ENCODE results near the gene TGOLN2.
"Not testable (repeated sequence)": the region's sequence is repeated elsewhere in the genome, so short reads cannot be mapped to it uniquely, and the experiment has no call there.

The TGOLN2 gene

DNA sequence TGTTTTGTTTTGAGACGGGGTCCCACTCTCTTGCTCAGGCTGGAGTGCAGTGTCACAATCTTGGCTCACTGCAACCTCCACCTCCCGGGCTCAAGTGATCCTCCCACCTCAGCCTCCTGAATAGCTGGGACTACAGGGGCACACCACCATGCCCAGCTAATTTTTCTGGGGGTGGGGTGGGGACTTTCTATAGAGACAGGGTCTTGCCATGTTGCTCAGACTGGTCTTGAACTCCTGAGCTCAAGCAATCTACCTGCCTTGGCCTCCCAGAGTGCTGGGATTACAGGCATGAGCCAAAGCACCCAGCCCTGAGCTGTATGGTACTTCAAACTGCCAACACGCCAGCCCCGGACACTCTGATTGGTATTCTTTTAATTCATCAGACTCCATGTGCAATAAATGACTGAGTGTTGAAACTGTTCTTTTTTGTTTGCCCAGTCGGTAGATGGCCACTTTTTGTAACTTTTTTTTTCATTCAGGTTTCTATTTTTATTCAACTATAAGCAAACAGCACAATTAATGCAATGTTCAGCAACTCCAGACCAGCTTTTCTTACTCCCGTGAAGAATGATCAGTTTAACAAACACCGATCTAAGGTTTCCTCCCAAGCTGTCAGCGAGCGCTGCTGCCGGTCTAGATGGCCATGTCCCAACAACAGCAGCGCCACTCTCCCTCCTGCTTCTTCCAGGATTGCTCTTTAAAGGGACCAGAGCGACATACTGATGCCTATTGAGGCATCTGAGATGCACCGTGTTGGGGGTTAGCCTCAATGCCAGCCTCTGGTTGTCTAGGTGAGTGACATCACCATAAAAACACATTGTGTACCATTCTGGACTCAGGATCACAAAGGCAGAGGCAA, 12.5 kb upstream of the TGOLN2 start:
- in situ Hi-C loops (cut with MboI; ENCODE audit: low sequenced_read_pairs) = no loop called here

DNA sequence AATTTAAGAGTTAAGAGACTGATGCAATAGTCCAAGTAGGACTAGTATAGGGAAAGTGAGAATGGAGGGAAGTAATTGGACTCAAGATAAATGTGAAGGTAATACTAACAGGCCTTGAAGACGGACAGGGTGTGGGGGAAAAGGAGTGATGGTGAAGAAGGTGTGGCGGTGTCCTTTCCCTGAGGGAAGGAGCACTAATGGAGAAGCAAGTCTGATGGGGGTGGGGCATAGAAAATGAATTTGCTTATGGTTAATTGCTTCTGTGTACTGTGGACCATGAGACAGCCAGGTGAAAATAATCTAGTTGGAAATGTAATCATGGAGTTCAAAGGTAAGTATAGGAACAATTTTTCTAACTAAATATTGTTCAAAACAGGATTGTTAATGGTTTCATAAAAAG, 7.1 kb upstream of the TGOLN2 start:
- in situ Hi-C loops (cut with MboI; ENCODE audit: low sequenced_read_pairs) = no loop called here

DNA sequence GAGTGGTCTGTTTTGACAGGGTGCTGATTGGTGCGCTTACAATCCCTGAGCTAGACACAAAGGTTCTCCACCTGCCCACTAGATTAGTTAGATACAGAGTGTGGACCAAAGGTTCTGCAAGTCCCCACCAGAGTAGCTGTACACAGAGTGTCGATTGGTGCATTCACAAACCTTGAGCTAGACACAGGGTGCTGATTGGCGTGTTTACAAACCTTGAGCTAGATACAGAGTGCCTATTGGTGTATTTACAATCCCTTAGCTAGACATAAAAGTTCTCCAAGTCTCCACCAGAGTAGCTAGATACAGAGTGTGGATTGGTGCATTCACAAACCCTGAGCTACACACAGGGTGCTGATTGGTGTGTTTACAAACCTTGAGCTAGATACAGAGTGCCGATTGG, 6.1 kb upstream of the TGOLN2 start:
- in situ Hi-C loops (cut with MboI; ENCODE audit: low sequenced_read_pairs) = not testable (repeated sequence)

DNA sequence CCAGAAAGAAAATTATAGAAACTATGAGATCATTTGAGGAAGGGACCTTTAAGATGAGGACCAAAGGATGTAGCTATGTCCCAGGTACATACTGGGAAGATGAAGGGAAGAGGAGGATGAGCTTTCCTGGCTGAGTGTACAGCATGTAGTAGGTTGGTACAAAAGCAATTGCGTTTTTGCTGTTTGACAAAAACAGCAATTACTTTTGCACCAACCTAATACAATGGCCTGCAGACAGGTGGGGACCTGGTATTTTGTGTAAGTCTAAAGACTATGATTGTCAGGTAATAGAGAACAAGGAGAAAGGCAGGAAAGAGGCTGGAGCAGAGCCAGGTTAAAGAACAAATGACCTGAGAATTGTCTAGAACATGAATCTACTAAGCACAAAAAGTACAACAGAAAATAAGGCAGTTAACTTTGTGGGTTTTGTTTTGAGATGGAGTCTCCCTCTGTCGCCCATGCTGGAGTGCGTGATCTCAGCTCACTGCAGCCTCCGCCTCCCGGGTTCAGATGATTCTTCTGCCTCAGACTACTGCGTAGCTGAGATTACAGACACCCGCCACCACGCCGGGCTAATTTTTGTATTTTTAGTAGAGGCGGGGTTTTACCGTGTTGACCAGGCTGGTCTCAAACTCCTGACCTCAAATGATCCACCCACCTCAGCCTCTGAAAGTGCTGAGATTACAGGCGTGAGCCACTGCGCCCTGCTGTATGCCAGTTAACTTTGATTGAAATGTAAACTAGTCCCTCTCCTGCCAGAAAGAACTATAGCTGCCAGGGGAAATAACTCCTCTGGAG, 3.2 kb upstream of the TGOLN2 start:
- in situ Hi-C loops (cut with MboI; ENCODE audit: low sequenced_read_pairs) = no loop called here

DNA sequence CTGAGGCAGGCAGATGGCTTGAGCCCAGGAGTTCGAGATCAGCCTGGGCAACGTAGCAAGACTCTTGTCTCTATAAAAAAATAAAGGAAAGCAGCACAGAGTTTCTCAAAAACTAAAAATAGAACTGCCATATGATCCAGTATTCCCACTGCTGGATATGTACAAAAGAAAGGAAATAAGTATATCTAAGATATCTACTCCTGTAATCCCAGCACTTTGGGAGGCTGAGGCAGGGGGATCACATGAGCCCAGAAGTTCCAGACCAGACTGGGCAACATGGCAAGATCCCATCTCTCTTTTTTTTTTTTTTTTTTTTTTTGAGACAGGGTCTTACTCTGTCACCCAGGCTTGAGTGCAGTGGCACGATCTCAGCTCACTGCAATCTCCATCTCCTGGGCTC, 1.9 kb upstream of the TGOLN2 start:
- in situ Hi-C loops (cut with MboI; ENCODE audit: low sequenced_read_pairs) = not testable (repeated sequence)

DNA sequence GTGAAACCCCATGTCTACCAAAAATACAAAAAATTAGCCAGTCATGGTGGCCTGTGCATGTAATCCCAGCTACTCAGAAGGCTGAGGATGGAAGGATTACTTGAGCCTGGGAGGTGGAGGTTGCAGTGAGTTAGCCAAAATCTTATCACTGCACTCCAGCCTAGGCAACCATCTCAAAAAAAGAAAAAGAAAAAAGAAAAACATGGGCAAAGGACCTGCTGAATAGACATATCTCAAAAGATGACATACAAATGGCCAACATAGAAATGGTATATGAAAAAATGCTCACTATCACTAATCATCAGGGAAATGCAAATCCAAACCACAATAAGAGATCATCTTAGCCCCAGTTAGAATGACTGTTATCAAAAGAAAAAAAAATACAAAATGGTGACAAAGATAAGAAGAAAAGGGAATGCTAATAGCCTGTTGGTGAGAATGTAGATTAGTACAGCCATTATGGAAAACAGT, 1.4 kb upstream of the TGOLN2 start:
- in situ Hi-C loops (cut with MboI; ENCODE audit: low sequenced_read_pairs) = no loop called here

DNA sequence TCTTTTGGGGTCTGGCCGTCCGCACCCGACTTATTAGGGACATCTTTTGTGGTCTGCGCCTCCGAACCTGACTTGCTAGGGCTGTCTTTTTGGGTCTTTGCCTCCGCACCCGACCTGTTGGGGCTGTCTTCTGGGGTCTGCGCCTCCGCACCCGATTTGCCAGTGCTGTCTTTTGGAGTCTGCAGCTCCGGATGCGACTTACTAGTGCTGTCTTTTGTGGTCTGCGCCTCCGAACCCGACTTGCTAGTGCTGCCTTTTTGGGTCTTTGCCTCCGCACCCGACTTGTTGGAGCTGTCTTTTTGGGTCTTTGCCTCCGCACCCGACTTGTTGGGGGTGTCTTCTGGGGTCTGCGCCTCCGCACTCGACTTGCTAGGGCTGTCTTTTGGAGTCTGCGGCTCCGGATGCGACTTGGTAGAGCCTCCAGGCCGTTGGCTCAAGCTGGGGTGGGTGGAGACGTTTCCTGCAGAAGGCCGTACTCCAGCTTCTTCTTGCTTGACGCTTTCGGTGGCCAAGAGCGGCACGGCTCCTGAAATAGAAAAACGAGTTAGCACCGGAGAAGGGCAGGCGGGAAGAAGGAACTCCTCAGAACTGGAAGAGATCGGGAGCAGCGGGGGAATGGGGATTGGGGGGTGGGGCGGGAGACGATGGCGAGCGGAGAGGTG, 498 bp downstream of the TGOLN2 start:
- in situ Hi-C loops (cut with MboI; ENCODE audit: low sequenced_read_pairs) = no loop called here

DNA sequence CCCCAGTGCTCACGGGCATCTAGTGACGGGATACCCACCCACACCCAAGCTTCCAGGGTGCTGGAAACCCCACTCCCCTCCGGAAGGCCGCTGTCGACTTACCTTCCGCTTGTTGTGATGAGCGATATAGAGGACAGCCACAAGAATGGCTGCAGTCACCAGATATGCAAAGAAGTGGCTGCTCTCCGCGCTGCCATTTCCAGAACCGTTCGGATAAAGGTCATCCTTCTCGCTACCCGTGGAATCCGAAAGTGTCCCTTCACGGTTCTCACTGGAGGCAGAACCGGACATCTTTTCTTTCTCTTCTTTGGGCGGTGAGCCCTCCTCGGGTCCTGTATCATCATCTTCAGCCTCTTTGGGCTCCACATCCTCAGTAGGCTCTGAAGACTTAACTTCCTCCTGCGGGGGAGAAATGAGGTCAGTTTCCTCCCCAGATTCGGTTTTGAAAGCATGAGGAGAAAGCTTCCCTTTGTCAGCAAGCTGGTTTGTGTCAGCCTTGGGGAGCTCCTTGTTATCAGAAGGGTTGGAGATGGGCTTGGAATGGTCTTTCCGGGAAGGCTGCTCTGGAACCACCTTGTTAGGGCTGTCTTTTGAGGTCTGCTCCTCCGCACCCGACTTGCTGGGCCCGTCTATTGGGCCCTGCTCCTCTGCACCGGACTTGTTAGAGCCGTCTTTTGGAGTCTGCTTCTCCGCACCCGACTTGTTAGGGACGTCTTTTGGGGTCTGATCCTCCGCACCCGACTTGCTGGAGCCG, 1.2 kb downstream of the TGOLN2 start:
- in situ Hi-C loops (cut with MboI; ENCODE audit: low sequenced_read_pairs) = no loop called here

DNA sequence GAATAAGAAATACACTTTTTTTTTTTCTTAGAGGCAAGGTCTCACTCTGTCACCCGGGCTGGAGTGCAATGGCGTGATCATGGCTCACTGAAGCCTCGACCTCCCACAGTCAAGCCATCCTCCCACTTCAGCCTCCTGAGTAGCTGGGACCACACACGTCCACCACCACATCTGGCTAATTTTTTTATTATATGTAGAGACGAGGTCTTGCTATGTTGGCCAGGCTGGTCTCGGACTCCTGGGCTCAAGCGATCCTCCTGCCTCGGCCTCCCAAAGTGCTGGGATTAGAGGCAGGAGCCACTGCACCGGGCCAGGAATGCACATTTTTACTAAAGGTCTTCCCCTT, 2.4 kb downstream of the TGOLN2 start:
- in situ Hi-C loops (cut with MboI; ENCODE audit: low sequenced_read_pairs) = no loop called here

DNA sequence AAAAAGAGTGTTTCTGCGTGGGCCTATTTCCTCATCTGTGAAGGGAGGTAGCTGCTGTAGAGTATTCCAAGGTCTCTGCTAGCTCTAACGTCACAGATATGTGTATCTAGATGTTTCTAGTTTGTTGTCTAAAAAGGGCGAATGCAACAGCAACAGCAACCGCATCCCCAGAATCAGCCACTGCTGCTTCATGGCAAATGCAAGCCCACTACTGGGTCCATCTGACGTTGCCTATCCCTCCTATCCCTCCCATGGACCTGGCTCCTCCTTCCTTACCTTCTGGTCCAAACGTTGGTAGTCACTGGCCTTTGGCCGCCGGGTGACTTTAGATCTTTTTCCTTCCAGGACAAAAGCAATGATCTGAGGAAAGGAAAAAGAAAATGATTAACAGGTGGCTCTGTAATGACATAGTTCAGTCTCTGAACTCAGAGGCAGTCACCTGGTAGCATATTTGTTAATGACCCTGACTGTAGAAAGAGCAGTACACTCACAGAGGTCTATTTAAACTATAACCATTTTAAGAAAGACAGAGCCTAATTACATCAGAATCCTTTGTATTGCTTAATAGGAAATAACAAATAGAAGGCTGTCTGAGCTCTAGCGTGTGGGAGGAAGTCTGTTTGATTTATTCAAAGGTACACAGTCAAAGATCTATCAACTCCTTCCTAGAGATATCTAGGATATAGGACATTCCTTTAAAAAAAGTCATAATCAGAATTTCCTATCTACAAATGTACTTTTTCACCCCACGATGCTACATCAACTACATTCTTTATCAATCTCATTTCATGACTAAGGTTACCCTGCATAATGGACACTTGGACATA, 2.9 kb downstream of the TGOLN2 start:
- in situ Hi-C loops (cut with MboI; ENCODE audit: low sequenced_read_pairs) = no loop called here

DNA sequence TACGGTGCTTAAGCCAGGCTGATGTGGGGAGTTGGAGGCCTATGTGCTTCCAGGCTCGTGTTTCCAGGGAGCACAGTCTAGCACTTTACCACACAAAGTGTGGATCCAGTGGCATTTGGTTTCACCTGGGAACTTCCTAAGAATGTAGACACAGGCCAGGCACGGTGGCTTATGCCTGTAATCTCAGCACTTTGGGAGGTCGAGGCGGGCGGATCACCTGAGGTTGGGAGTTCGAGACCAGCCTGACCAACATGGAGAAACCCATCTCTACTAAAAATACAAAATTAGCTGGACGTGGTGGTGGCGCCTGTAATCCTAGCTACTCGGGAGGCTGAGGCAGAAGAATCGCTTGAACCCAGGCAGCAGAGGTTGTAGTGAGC, 3.8 kb downstream of the TGOLN2 start:
- in situ Hi-C loops (cut with MboI; ENCODE audit: low sequenced_read_pairs) = not testable (repeated sequence)

DNA sequence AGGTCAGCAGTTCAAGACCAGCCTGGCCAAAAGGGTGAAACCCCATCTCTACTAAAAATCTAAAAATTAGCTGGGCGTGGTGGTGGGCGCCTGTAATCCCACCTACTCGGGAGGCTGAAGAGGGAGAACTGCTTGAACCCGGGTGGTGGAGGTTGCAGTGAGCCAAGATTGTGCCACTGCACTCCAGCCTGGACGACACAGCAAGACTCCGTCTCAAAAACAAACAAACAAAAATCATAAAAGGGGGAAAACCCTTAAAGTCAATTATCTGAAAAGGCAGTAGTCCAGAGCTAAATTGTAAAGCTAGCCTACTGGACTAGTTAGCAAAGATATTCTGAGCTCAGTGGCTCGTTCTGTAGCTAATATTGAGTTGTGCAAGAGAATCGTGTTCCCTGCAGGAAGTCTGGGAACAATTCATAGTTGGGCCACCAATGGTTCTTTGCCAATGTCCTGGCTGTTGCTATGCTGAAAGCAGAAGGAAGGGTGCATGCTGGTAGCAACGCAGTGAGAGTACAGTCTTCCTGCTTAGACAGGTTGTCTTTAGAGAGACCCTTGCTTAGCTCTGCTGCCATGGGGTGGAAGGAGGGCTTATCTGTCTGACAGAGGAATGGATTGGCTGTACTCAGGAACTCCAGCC, 4.3 kb downstream of the TGOLN2 start:
- in situ Hi-C loops (cut with MboI; ENCODE audit: low sequenced_read_pairs) = no loop called here

DNA sequence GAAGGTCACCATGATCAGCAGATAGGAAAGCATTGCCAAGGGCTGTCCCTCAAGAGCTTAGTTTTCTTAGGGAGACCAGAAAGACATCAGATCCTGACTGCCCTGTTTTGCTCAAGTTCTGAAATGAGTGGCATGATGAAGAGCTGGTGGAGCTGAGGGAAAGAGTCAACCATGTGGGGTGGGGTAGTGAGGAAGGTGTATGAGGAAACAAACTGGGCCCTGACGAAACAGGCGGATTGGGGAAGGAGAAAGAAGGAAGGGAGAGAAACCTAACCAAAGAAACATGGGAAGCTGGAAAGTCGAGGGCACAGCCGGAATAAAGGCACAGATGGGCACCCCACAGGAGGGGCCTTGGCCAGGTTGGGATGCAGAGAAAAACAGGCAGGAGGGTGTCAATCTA, 8.0 kb downstream of the TGOLN2 start:
- in situ Hi-C loops (cut with MboI; ENCODE audit: low sequenced_read_pairs) = no loop called here

DNA sequence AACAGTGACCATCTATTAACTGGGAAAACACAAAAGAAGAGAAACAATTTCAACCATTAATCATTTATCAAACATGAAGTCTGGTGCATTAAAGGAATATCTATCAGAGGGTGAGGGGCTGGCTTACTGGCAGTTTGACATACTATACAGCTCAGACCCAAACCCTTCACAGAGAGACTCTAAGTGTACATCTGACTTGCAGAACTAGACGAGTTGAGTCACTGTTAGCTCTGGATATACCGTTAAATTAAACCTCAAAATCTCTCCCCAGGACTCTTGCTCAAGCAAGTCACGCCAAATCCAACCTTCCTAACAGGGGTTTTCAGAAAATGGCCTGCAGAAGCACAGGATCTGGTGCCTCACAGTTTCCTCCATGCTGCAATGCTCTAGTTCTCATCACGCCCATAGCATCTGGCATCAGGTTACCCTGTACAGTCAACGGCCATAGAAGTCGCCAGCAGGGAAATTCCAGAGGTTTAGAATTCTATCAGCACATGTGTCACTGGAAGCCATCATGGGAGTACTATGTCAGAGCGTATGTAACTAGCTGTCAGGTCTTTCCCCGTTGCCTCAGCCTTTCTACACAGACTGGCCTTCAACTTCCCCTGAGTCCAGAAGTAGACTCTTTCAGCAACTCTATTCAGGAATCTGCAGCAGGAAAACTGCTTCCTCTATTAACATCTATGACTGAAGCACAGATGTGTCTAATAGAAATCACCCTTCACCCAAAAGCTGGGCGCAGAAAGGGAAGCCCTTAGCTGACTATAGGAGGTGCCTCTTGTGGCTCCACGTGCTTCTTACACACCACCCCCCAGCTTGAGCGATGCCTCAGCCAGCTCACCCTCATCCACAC, 9.3 kb downstream of the TGOLN2 start:
- in situ Hi-C loops (cut with MboI; ENCODE audit: low sequenced_read_pairs) = no loop called here

DNA sequence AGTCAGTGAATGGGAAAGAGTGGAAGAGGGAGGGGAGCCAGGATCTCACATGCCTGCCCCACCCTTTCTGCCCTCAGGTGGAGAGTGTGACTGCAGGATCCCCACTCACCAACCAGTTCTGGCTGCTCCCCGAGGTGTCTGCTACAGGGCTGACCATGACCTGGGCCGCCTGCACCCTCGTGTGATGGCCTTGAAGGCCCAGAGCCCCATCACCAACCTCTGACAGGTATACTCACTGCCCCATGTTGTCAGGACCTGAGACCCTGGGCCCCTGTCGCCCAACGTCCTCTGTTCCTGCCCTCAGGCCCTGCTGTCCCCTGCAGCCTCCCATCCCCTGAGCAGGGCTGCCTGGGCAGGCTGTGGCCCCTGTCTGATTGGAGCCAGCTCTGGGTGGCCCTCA, 11.9 kb downstream of the TGOLN2 start:
- in situ Hi-C loops (cut with MboI; ENCODE audit: low sequenced_read_pairs) = not testable (repeated sequence)

DNA sequence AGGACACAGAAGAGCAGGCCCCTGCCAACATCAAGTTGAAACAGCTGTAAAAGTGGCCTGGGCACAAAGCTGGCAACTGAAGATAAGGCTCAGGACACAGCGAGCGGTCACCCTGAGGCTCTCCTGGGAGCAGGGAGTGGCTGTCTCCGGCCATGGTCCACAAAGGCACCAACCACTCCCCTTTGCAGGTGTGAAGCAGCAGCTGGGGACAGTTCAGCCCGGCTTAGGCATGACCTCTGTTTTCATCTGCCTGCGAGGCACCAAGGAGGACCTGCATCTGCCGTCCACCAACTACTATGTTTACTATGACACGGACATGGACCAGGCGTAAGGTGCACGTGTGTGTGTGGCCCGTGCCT, 12.9 kb downstream of the TGOLN2 start:
- in situ Hi-C loops (cut with MboI; ENCODE audit: low sequenced_read_pairs) = no loop called here

DNA sequence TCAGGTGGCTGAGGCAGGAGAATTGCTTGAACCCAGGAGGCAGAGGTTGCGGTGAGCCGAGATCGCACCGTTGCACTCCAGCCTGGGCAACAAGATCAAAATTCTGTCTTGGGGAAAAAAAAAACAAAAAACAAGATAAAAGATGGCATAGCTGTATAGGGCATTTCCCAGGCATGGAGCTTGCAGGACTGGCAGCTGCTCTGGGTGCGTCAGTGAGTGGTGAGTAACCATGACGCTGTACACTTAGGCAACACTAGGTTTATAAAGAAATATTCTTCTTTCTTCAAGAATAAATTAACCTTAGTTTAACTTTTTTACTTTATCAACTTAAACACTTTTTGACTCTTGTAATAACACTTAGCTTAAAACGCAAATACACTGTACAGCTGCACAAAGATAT, 15.4 kb downstream of the TGOLN2 start:
- in situ Hi-C loops (cut with MboI; ENCODE audit: low sequenced_read_pairs) = no loop called here

DNA sequence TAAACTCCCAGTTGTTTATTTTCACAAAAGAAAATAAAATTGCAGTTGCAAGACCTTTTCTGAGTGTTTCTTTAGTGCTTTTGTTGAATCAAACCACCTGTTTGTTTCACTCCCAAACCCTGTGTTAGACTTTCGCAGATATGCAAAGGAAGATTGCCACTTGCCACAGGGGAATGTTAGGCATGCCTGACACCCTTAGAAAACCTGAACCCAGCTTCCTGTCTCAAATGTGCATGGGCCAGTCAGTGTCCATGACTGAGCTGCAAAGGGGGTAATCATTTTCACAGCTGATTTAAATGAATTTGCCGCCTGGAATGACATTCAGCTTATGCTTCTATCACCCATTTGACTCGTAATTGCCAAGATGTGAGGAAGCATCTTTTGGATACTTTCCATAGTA, 17.5 kb downstream of the TGOLN2 start:
- in situ Hi-C loops (cut with MboI; ENCODE audit: low sequenced_read_pairs) = no loop called here

Measured in HL-60/S4 (cell line).